Ascending aorta (tissue), 2 donors: ENCODE measurements around the gene RHBDF2. TPM values are rescaled to one million over a fixed set of nuclear protein-coding genes. Genes with fewer than 3 reads are reported as not detected.

ENCODE experiments used
- DNase-seq, 2 donors: peaks; one replicate each; pipeline ENCODE4 v3.0.0-alpha.2; 2019; ENCODE audit warnings: low spot score in 2 of 2
- H3K27ac ChIP-seq, 2 donors: fragments of 200-600 bp; sonication (generic); one replicate each; pipeline ENCODE4 v1.5.1; 2016 to 2017; ENCODE audit warnings: mild to moderate bottlenecking in 1 of 2
- H3K27me3 ChIP-seq: fragments of 200-600 bp; sonication (generic); one replicate; pipeline ENCODE4 v1.5.1; 2017
- H3K36me3 ChIP-seq, 2 donors: fragments of 200-600 bp; sonication (generic); one replicate each; pipeline ENCODE4 v1.5.1; 2016
- H3K4me1 ChIP-seq, 2 donors: fragments of 200-600 bp; sonication (generic); one replicate each; pipeline ENCODE4 v1.5.1; 2016 to 2017; ENCODE audit warnings: mild to moderate bottlenecking in 1 of 2
- H3K4me3 ChIP-seq, 2 donors: fragments of 200-600 bp; sonication (generic); one replicate each; pipeline ENCODE4 v1.5.1; 2016 to 2017; ENCODE audit warnings: mild to moderate bottlenecking in 1 of 2
- H3K9me3 ChIP-seq, 2 donors: fragments of 200-600 bp; sonication (generic); one replicate each; pipeline ENCODE4 v1.5.1; 2016
- intact Hi-C: fragments of 100-400 bp; cut with DNase I; formaldehyde crosslinking; loops from one replicate; pipeline ENCODE4 v1.15.1; 2023
- total RNA-seq: library from RNA; depleted of rRNA; stranded (reverse); fragments of >200 nt; gene quantifications from one replicate; pipeline ENCODE4 v1.1.0, GENCODE V29; 2016
- TF ChIP-seq, protein P1 (sequence below), 3 experiments: fragments of 200-600 bp in 2 of 3; fragments of 450-650 bp in 1 of 3; sonication (generic) in 2 of 3; IDR thresholded peaks; one replicate each; pipeline ENCODE4 v1.5.1; 2016 to 2019; ENCODE audit warnings: antibody characterized with exemption in 3 of 3, mild to moderate bottlenecking in 1 of 3, moderate library complexity in 1 of 3

RHBDF2 gene
- total RNA-seq, 1 donor from 2014 or later = 12.7 TPM

DNA sequence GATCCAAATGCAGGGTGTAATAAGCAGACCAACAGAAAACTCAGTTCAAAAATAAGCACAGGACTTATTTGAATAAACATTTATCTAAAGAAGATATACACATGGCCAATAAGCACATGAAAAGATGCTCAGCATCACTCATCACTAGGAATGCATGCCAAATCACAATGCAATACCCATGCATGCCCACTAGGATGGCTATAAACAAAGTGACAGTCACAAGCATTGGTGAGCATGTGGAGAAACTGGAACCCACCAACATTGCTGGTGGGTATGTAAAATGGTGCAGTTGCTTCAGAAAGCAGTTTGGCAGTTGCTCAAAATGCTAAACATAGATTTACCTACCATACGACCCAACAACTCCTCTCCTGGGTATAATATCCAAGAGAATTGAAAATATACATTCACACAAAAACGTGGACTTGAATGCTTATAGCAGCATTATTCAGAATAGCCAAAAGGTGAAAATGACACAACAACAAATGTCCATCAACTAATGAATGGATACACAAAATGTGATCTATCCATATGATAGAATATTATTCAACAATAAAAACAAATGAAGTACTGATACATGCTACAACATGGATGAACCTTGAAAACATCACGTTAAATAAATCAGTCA is 68.4 kb downstream of the RHBDF2 start:
- H3K36me3 ChIP-seq = no peaks in the 10 kb centered on the region
- no peak for DNase-seq
- no peak overlapping the region for H3K4me3 ChIP-seq
- intact Hi-C loops = no loop called here
- H3K9me3 ChIP-seq = no peaks in the 10 kb centered on the region
- H3K27me3 ChIP-seq = no peaks in the 10 kb centered on the region
- H3K4me1 ChIP-seq = peaks cover 0 to 4% of the 10 kb centered on the region in 2 donors
- no peak overlapping the region for H3K27ac ChIP-seq
- TF ChIP-seq, protein P1, sequence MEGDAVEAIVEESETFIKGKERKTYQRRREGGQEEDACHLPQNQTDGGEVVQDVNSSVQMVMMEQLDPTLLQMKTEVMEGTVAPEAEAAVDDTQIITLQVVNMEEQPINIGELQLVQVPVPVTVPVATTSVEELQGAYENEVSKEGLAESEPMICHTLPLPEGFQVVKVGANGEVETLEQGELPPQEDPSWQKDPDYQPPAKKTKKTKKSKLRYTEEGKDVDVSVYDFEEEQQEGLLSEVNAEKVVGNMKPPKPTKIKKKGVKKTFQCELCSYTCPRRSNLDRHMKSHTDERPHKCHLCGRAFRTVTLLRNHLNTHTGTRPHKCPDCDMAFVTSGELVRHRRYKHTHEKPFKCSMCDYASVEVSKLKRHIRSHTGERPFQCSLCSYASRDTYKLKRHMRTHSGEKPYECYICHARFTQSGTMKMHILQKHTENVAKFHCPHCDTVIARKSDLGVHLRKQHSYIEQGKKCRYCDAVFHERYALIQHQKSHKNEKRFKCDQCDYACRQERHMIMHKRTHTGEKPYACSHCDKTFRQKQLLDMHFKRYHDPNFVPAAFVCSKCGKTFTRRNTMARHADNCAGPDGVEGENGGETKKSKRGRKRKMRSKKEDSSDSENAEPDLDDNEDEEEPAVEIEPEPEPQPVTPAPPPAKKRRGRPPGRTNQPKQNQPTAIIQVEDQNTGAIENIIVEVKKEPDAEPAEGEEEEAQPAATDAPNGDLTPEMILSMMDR (IDR thresholded peaks at IDR 0.05) = peak in 1 of 3 experiments; percentile 12

DNA sequence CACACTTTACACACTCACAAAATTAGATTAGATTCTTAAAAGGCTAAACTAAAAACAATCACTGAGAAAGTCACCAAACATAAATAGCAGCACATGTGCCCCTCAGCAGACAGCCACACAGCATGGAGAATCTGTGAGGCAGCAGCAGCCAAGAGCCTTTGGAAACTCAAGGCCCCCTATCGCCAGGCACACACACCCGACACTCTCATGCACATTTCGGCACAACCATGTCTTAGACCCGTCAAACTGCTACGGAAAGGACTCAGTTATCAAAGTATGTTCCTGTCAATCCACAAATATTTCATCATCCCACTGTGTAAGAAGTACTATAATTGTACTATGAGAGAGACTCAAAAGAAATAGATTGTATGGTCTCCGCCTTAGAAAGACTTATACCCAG is 69.2 kb downstream of the RHBDF2 start:
- intact Hi-C loops = no loop called here
- Histone ChIP-seq H3K27me3 (no peaks in the 10 kb centered on the region), H3K4me3 (no peak overlapping the region), H3K27ac (no peak overlapping the region), H3K4me1 (peaks cover 0 to 4% of the 10 kb centered on the region in 2 donors), H3K36me3 (no peaks in the 10 kb centered on the region), H3K9me3 (no peaks in the 10 kb centered on the region)
- DNase-seq = no peak
- TF ChIP-seq, protein P1 (IDR thresholded peaks at IDR 0.05) = no peak

DNA sequence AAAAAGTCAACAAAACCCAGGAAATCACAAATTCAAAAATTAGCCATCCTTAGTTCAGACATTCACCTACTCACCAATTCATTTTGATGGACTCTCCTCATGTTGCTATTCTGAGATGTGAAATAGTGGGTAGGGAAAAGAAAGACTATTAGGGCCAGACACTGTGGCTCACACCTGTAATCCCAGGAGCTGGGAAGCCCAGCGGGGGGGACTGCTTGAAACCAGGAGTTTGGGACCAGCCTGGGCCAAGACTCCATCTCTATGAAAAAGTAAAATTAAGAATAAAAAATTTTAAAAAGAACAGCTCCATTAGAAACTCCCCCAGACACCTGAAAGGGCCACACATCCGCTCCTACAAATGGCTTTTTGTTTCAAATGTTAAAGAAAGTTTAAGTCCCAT is 69.7 kb downstream of the RHBDF2 start:
- H3K9me3 ChIP-seq = no peaks in the 10 kb centered on the region
- peaks cover 0 to 4% of the 10 kb centered on the region in 2 donors for H3K4me1 ChIP-seq
- intact Hi-C loops = no loop called here
- DNase-seq = no peak
- H3K4me3 ChIP-seq = no peak overlapping the region
- no peaks in the 10 kb centered on the region for H3K27me3 ChIP-seq
- H3K27ac ChIP-seq = no peak overlapping the region
- TF ChIP-seq, protein P1 (IDR thresholded peaks at IDR 0.05) = no peak
- H3K36me3 ChIP-seq = no peaks in the 10 kb centered on the region

DNA sequence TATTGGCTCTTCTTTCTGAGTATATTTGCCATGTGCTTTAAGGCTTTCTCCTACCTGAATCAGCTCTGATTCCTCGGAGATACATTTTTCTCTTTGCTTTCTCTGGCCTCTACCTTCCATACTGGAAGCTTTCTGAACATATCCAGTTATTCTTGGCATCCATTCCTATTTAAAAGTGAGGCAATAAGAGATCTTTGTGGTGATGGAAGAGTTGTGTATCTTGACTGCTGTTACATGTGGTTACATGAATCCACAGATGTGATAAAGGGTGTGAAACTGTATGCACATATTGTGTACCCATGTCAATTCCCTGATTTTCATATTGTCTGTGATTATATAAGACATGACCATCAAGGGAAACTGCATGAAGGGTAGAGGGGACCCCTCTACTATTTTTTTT is 72.7 kb downstream of the RHBDF2 start:
- Histone ChIP-seq H3K27ac (no peak overlapping the region), H3K9me3 (no peaks in the 10 kb centered on the region), H3K4me1 (peaks cover 0 to 4% of the 10 kb centered on the region in 2 donors), H3K36me3 (no peaks in the 10 kb centered on the region), H3K4me3 (no peak overlapping the region), H3K27me3 (no peaks in the 10 kb centered on the region)
- TF ChIP-seq, protein P1 (IDR thresholded peaks at IDR 0.05) = no peak
- DNase-seq = no peak
- intact Hi-C loops = no loop called here

DNA sequence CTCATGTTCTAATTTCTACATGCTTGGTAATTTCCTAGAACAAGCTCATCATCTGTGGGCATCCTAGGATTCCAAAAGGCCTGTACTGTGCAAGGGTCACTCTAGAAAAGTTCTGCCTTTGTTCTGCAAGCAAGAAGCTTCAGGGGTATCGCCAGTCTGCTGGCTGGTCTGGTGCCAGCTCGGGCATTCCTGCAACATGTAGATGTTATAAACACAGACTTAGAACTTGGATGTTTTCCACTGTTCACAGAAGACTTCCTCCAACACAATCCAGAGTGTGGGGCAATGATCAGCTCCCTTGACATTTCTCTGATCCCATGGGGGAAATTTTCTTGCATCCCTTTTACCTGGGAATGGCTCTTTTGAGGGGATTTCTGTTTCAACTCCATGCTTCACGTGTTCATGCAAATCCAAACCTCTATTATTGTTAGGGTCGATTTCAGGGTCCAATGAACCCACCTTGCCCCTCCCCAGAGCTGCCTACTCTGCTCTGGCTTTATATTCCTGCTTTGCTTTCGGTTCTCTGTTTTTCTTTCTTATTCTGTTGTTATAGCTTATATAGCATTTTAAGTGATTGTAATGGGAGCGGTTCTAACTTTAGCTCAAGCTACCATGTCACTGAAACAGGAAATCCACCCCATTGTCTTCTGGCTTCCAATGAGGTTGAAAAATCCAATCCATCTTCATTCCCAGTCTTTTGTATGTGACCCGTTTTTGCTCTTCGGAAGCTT is 73.6 kb downstream of the RHBDF2 start:
- H3K4me1 ChIP-seq = peaks cover 0 to 4% of the 10 kb centered on the region in 2 donors
- H3K9me3 ChIP-seq = no peaks in the 10 kb centered on the region
- no peaks in the 10 kb centered on the region for H3K27me3 ChIP-seq
- H3K4me3 ChIP-seq = no peak overlapping the region
- no peak for DNase-seq
- TF ChIP-seq, protein P1 (IDR thresholded peaks at IDR 0.05) = no peak
- H3K27ac ChIP-seq = no peak overlapping the region
- intact Hi-C loops = no loop called here
- no peaks in the 10 kb centered on the region for H3K36me3 ChIP-seq
